WTC11 (cell line): ENCODE measurements around the gene WDHD1. TPM values are rescaled to one million over a fixed set of nuclear protein-coding genes. Genes with fewer than 3 reads are reported as not detected.
A peak's percentile ranks its signal among the peaks of the same experiment; 100 is the strongest.

Source experiments
- ATAC-seq: fragments of 200-7000 bp; cut with Tn5 transposase; 2 replicates; pipeline ENCODE4 v1.10.0; 2021; ENCODE audit warnings: mild to moderate bottlenecking, moderate library complexity
- CTCF ChIA-PET: fragments of 300-600 bp; sonication (Branson Sonifier 250); formaldehyde crosslinking; loops from one replicate; lab custom pipeline; 2021; ENCODE audit warnings: antibody characterized with exemption; lab: Charles Lee
- POLR2A ChIA-PET: fragments of 350-600 bp; sonication (Branson Sonifier 250); formaldehyde crosslinking; loops from one replicate; lab custom pipeline; 2021; ENCODE audit warnings: antibody characterized with exemption; lab: Charles Lee
- DNase-seq: peaks from one replicate; pipeline ENCODE4 v3.0.0; 2021; ENCODE audit warnings: low spot score
- H3K27ac Mint-ChIP-seq: 2 replicates; pipeline ENCODE4 v1.8.0; 2021; ENCODE audit warnings: mixed read lengths
- H3K27me3 Mint-ChIP-seq: 2 replicates; pipeline ENCODE4 v1.8.0; 2021; ENCODE audit warnings: low read depth, mild to moderate bottlenecking, moderate library complexity, mixed read lengths
- H3K36me3 Mint-ChIP-seq: 2 replicates; pipeline ENCODE4 v1.8.0; 2021; ENCODE audit warnings: mixed read lengths
- H3K4me1 Mint-ChIP-seq: 2 replicates; pipeline ENCODE4 v1.8.0; 2022; ENCODE audit warnings: mixed read lengths
- H3K4me3 Mint-ChIP-seq: 2 replicates; pipeline ENCODE4 v1.8.0; 2021; ENCODE audit warnings: mild to moderate bottlenecking, moderate library complexity, mixed read lengths
- H3K9me3 Mint-ChIP-seq: 2 replicates; pipeline ENCODE4 v1.8.0; 2021; ENCODE audit warnings: mixed read lengths
- CREB1 ChIP-seq: sonication (generic); formaldehyde crosslinking; IDR thresholded peaks from 2 replicates; pipeline ENCODE4 v1.8.0; 2023; ENCODE audit warnings: mild to moderate bottlenecking, missing genetic modification reagents
- E2F5 ChIP-seq: sonication (generic); formaldehyde crosslinking; IDR thresholded peaks from 2 replicates; pipeline ENCODE4 v1.8.1; 2022; ENCODE audit warnings: mild to moderate bottlenecking, moderate library complexity, missing genetic modification reagents
- ELF4 ChIP-seq: sonication (generic); formaldehyde crosslinking; IDR thresholded peaks from 2 replicates; pipeline ENCODE4 v1.8.1; 2022; ENCODE audit warnings: low read depth, mild to moderate bottlenecking, moderate library complexity, missing genetic modification reagents
- EMX1 ChIP-seq: fragments of 250-450 bp; sonication (Bioruptor Pico); IDR thresholded peaks from 2 replicates; pipeline ENCODE4 v1.8.0; 2021; ENCODE audit warnings: mild to moderate bottlenecking
- MYBL2 ChIP-seq: sonication (generic); formaldehyde crosslinking; IDR thresholded peaks from 2 replicates; pipeline ENCODE4 v1.8.1; 2023; ENCODE audit warnings: mild to moderate bottlenecking, moderate library complexity, missing genetic modification reagents
- RELA ChIP-seq: sonication (generic); formaldehyde crosslinking; IDR thresholded peaks from 2 replicates; pipeline ENCODE4 v1.8.1; 2022; ENCODE audit warnings: missing genetic modification reagents, mild to moderate bottlenecking, borderline replicate concordance
- SMAD4 ChIP-seq: sonication (generic); formaldehyde crosslinking; IDR thresholded peaks from 2 replicates; pipeline ENCODE4 v1.8.0; 2022; ENCODE audit warnings: mild to moderate bottlenecking, missing genetic modification reagents
- SP1 ChIP-seq: sonication (generic); formaldehyde crosslinking; conservative IDR thresholded peaks from 2 replicates; pipeline ENCODE4 v1.8.1; 2022; ENCODE audit warnings: missing genetic modification reagents
- STAT6 ChIP-seq: sonication (generic); formaldehyde crosslinking; conservative IDR thresholded peaks from 2 replicates; pipeline ENCODE4 v1.8.1; 2023; ENCODE audit warnings: mild to moderate bottlenecking, low read depth, missing genetic modification reagents, moderate library complexity
- TEAD1 ChIP-seq: sonication (generic); formaldehyde crosslinking; IDR thresholded peaks from 2 replicates; pipeline ENCODE4 v1.8.0; 2022; ENCODE audit warnings: mild to moderate bottlenecking, missing genetic modification reagents
- TP53 ChIP-seq: sonication (generic); formaldehyde crosslinking; IDR thresholded peaks from 2 replicates; pipeline ENCODE4 v1.8.1; 2023; ENCODE audit warnings: mild to moderate bottlenecking, missing genetic modification reagents
- USF1 ChIP-seq: sonication (generic); formaldehyde crosslinking; IDR thresholded peaks from 2 replicates; pipeline ENCODE4 v1.8.0; 2022; ENCODE audit warnings: mild to moderate bottlenecking, missing genetic modification reagents
- ZNF416 ChIP-seq: fragments of 250-450 bp; sonication (Bioruptor Pico); IDR thresholded peaks from 2 replicates; pipeline ENCODE4 v1.9.0; 2021; ENCODE audit warnings: mild to moderate bottlenecking, inconsistent platforms
- ZNF671 ChIP-seq: fragments of 250-450 bp; sonication (Bioruptor Pico); IDR thresholded peaks from 2 replicates; pipeline ENCODE4 v1.8.0; 2021; ENCODE audit warnings: mild to moderate bottlenecking
- total RNA-seq: library from RNA; stranded (reverse); gene quantifications from 3 replicates; pipeline ENCODE4 v1.2.3, GENCODE V29; 2021
- TF ChIP-seq, protein P1 (sequence below): sonication (generic); formaldehyde crosslinking; IDR thresholded peaks from 2 replicates; pipeline ENCODE4 v1.8.1; 2022; ENCODE audit warnings: mild to moderate bottlenecking, missing genetic modification reagents, moderate library complexity, borderline replicate concordance
- TF ChIP-seq, protein P2 (sequence below): sonication (generic); formaldehyde crosslinking; IDR thresholded peaks from 2 replicates; pipeline ENCODE4 v1.8.1; 2023; ENCODE audit warnings: mild to moderate bottlenecking, missing genetic modification reagents, moderate library complexity
- TF ChIP-seq, protein P3 (sequence below): sonication (generic); formaldehyde crosslinking; IDR thresholded peaks from 2 replicates; pipeline ENCODE4 v1.8.0; 2023; ENCODE audit warnings: missing genetic modification reagents
- TF ChIP-seq, protein P4 (sequence below): fragments of 250-450 bp; sonication (Bioruptor Pico); conservative IDR thresholded peaks from 2 replicates; pipeline ENCODE4 v1.9.0; 2021; ENCODE audit warnings: mild to moderate bottlenecking
- TF ChIP-seq, protein P5 (sequence below): fragments of 250-450 bp; sonication (Bioruptor Pico); IDR thresholded peaks from 2 replicates; pipeline ENCODE4 v1.8.0; 2021; ENCODE audit warnings: mild to moderate bottlenecking
- TF ChIP-seq, protein P6 (sequence below): sonication (generic); formaldehyde crosslinking; conservative IDR thresholded peaks from 2 replicates; pipeline ENCODE4 v1.8.1; 2022; ENCODE audit warnings: mild to moderate bottlenecking, missing genetic modification reagents
- TF ChIP-seq, protein P7 (sequence below): sonication (generic); formaldehyde crosslinking; IDR thresholded peaks from 2 replicates; pipeline ENCODE4 v1.8.1; 2023; ENCODE audit warnings: mild to moderate bottlenecking, moderate library complexity, missing genetic modification reagents

Gene WDHD1
- total RNA-seq, 1 experiment from 2014 or later: 76.1 TPM

DNA sequence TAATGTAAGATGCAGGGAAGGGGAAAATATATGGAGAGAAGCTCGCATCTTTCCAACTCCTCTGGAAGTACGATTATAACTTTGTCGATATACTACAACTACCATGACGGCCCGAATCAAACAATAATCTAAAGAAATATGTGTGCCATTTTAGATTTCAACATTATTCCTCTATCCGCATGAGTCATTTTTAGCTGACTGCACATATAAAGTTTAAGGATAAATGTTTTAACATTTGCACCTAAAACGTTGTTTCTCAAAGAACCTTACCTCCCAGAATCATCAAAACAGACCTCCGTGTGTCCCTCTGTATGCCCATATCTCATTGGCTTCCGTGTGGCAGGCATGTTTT is 482 bp downstream of the WDHD1 start (continued):
- TF ChIP-seq, protein P1, sequence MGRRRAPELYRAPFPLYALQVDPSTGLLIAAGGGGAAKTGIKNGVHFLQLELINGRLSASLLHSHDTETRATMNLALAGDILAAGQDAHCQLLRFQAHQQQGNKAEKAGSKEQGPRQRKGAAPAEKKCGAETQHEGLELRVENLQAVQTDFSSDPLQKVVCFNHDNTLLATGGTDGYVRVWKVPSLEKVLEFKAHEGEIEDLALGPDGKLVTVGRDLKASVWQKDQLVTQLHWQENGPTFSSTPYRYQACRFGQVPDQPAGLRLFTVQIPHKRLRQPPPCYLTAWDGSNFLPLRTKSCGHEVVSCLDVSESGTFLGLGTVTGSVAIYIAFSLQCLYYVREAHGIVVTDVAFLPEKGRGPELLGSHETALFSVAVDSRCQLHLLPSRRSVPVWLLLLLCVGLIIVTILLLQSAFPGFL: no peak
- TF ChIP-seq STAT6 (CRISPR knock-in tag) (no peak), E2F5 (CRISPR knock-in tag) (no peak), EMX1 (CRISPR knock-in tag) (no peak), RELA (CRISPR knock-in tag) (no peak), SMAD4 (no peak), ZNF416 (CRISPR knock-in tag) (no peak), TP53 (CRISPR knock-in tag) (no peak)
- TF ChIP-seq, protein P2, sequence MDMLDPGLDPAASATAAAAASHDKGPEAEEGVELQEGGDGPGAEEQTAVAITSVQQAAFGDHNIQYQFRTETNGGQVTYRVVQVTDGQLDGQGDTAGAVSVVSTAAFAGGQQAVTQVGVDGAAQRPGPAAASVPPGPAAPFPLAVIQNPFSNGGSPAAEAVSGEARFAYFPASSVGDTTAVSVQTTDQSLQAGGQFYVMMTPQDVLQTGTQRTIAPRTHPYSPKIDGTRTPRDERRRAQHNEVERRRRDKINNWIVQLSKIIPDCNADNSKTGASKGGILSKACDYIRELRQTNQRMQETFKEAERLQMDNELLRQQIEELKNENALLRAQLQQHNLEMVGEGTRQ (CRISPR knock-in tag): no peak
- TF ChIP-seq, protein P3, sequence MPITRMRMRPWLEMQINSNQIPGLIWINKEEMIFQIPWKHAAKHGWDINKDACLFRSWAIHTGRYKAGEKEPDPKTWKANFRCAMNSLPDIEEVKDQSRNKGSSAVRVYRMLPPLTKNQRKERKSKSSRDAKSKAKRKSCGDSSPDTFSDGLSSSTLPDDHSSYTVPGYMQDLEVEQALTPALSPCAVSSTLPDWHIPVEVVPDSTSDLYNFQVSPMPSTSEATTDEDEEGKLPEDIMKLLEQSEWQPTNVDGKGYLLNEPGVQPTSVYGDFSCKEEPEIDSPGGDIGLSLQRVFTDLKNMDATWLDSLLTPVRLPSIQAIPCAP (CRISPR knock-in tag): no peak

- ChIA-PET CTCF (interaction anchor here (1.8 to 6.0 kb wide), 2 partner anchors 25 to 123 kb away, joined by 3 to 43 read pairs; partner anchors contain the start of gene MAPK1IP1L), POLR2A (interaction anchor here (1.3 to 2.4 kb wide), 2 partner anchors 26 to 29 kb away, joined by 4 to 44 read pairs; partner anchors contain the start of gene MAPK1IP1L)
- ATAC-seq: no peak
- H3K27me3 Mint-ChIP-seq: no peaks in the 10 kb centered on the region
- H3K4me3 Mint-ChIP-seq: peak overlapping the region; percentile 86
- no peak for DNase-seq
- peaks cover 21% of the 10 kb centered on the region for H3K36me3 Mint-ChIP-seq
- peaks cover 50% of the 10 kb centered on the region for H3K4me1 Mint-ChIP-seq
- peak overlapping the region; percentile 97 for H3K27ac Mint-ChIP-seq
- H3K9me3 Mint-ChIP-seq: no peaks in the 10 kb centered on the region
- TF ChIP-seq, protein P4, sequence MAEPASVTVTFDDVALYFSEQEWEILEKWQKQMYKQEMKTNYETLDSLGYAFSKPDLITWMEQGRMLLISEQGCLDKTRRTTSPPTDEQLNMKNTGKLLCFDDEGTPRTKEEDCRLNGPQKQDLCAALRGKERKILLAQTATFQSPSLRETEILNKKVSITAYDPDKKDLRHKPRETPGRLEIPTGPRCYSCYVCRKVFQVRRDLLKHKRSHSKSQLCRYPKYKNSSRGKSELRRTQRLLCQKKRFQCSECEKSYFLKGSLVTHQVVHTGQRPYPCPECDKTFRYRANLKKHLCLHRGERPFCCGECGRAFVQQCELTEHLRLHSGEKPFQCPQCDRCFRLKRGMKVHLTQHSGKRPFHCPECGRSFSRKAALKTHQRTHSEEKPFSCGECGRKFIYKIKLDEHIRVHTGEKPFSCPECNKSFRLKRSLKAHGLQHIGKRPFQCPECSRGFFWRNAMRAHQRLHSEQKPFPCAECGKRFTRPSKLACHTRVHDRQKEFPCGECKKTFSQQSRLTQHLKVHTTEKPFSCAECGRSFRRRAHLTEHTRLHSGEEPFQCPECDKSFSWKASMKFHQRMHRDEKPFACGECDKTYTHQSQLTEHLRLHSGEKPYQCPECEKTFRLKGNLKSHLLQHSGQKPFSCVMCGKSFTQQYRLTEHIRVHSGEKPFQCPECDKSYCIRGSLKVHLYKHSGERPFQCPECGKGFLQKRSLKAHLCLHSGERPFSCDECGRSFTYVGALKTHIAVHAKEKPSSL (CRISPR knock-in tag): no peak
- TF ChIP-seq, protein P5, sequence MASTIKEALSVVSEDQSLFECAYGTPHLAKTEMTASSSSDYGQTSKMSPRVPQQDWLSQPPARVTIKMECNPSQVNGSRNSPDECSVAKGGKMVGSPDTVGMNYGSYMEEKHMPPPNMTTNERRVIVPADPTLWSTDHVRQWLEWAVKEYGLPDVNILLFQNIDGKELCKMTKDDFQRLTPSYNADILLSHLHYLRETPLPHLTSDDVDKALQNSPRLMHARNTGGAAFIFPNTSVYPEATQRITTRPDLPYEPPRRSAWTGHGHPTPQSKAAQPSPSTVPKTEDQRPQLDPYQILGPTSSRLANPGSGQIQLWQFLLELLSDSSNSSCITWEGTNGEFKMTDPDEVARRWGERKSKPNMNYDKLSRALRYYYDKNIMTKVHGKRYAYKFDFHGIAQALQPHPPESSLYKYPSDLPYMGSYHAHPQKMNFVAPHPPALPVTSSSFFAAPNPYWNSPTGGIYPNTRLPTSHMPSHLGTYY (CRISPR knock-in tag): no peak
- TF ChIP-seq STAT6 (CRISPR knock-in tag) (no peak), USF1 (CRISPR knock-in tag) (no peak), MYBL2 (no peak), ZNF671 (CRISPR knock-in tag) (no peak), CREB1 (CRISPR knock-in tag) (no peak), ELF4 (CRISPR knock-in tag) (no peak), SP1 (CRISPR knock-in tag) (no peak), TEAD1 (no peak)
- TF ChIP-seq, protein P6, sequence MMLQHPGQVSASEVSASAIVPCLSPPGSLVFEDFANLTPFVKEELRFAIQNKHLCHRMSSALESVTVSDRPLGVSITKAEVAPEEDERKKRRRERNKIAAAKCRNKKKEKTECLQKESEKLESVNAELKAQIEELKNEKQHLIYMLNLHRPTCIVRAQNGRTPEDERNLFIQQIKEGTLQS (CRISPR knock-in tag): no peak
- TF ChIP-seq, protein P7, sequence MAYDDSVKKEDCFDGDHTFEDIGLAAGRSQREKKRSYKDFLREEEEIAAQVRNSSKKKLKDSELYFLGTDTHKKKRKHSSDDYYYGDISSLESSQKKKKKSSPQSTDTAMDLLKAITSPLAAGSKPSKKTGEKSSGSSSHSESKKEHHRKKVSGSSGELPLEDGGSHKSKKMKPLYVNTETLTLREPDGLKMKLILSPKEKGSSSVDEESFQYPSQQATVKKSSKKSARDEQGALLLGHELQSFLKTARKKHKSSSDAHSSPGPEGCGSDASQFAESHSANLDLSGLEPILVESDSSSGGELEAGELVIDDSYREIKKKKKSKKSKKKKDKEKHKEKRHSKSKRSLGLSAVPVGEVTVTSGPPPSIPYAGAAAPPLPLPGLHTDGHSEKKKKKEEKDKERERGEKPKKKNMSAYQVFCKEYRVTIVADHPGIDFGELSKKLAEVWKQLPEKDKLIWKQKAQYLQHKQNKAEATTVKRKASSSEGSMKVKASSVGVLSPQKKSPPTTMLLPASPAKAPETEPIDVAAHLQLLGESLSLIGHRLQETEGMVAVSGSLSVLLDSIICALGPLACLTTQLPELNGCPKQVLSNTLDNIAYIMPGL: no peak
Measured at GRCh38 chr14:55025948-55026347, 951 bp downstream of the WDHD1 start.
